ENCODE results near the gene GPX6.

GRCh38 chr6:28523241-28523622 lies 7.6 kb upstream of the GPX6 start:
- no peak for TF ChIP-seq TAF1 (IDR thresholded peaks at IDR 0.05; ENCODE audit: low read depth, low read length)
- TF ChIP-seq POLR2A (IDR thresholded peaks at IDR 0.05; ENCODE audit: low read depth, low read length) = no peak
- TF ChIP-seq POLR2AphosphoS5 (IDR thresholded peaks at IDR 0.05; ENCODE audit: low read depth, low read length) = no peak

All from GM12891 (cell line).